Mesothelial cell of epicardium (in vitro differentiated cells): ENCODE data around the gene HGS. TPM values are rescaled to one million over a fixed set of nuclear protein-coding genes. Genes with fewer than 3 reads are reported as not detected.

Source experiments
- DNase-seq, 2 experiments: peaks; one replicate each; pipeline ENCODE4 v3.0.0; 2021; ENCODE audit warnings: low spot score in 2 of 2; ENCODE audit not compliant: unreplicated experiment in 2 of 2
- H3K27ac Mint-ChIP-seq: 2 replicates; pipeline ENCODE4 v1.8.0; 2021; ENCODE audit warnings: mixed read lengths
- H3K27me3 Mint-ChIP-seq: 2 replicates; pipeline ENCODE4 v1.8.0; 2021; ENCODE audit warnings: low read depth, mixed read lengths
- H3K36me3 Mint-ChIP-seq: 2 replicates; pipeline ENCODE4 v1.8.0; 2021; ENCODE audit warnings: mixed read lengths
- H3K4me1 Mint-ChIP-seq: 2 replicates; pipeline ENCODE4 v1.8.0; 2021; ENCODE audit warnings: mixed read lengths
- H3K4me3 Mint-ChIP-seq: 2 replicates; pipeline ENCODE4 v1.8.0; 2021; ENCODE audit warnings: mild to moderate bottlenecking, moderate library complexity, mixed read lengths
- H3K9me3 Mint-ChIP-seq: 2 replicates; pipeline ENCODE4 v1.8.0; 2021; ENCODE audit warnings: mixed read lengths
- CTCF ChIP-seq: fragments of 200-600 bp; sonication (generic); IDR thresholded peaks from one replicate; pipeline ENCODE4 v1.5.0; 2021; ENCODE audit warnings: antibody characterized with exemption; ENCODE audit not compliant: unreplicated experiment
- total RNA-seq: library from RNA; stranded (reverse); gene quantifications from 3 replicates; pipeline ENCODE4 v1.2.1, GENCODE V29; 2021

Gene HGS
- total RNA-seq, 1 donor from 2014 or later, result 119 TPM

- Mint-ChIP-seq H3K27ac (no peak overlapping the region), H3K9me3 (no peaks in the 10 kb centered on the region), H3K4me3 (no peak overlapping the region), H3K27me3 (peaks cover 14% of the 10 kb centered on the region), H3K36me3 (peaks cover 10% of the 10 kb centered on the region), H3K4me1 (peaks cover 18% of the 10 kb centered on the region)
- DNase-seq, result no peak
- no peak for TF ChIP-seq CTCF
These were observed 24.2 kb downstream of the HGS start for GRCh38 chr17:81707725-81708646.

- no peak for DNase-seq
- peaks cover 10% of the 10 kb centered on the region for H3K36me3 Mint-ChIP-seq
- H3K27ac Mint-ChIP-seq, result no peak overlapping the region
- TF ChIP-seq CTCF, result no peak
- H3K4me1 Mint-ChIP-seq, result peaks cover 21% of the 10 kb centered on the region
- H3K27me3 Mint-ChIP-seq, result peaks cover 14% of the 10 kb centered on the region
- H3K4me3 Mint-ChIP-seq, result no peak overlapping the region
- no peaks in the 10 kb centered on the region for H3K9me3 Mint-ChIP-seq
These were observed 25.0 kb downstream of the HGS start for GRCh38 chr17:81708739-81709185.

- no peak overlapping the region for H3K27ac Mint-ChIP-seq
- H3K36me3 Mint-ChIP-seq, result peaks cover 6% of the 10 kb centered on the region
- peaks cover 14% of the 10 kb centered on the region for H3K27me3 Mint-ChIP-seq
- no peak for TF ChIP-seq CTCF
- peaks cover 16% of the 10 kb centered on the region for H3K4me1 Mint-ChIP-seq
- DNase-seq, result no peak
- peak overlapping the region; percentile 56 for H3K4me3 Mint-ChIP-seq
- H3K9me3 Mint-ChIP-seq, result no peaks in the 10 kb centered on the region
These were observed 26.9 kb downstream of the HGS start for GRCh38 chr17:81710514-81711308.

GRCh38 chr17:81711814-81712467 lies 28.1 kb downstream of the HGS start, which contains the start of gene SLC25A10:
Gene SLC25A10 (plus strand): TSS chr17:81712284. CDS start chr17:81712427, 143 bp downstream.
- H3K27ac Mint-ChIP-seq, result no peak within 1 kb of the TSS

More at GRCh38 chr17:81711814-81712467, 28.1 kb downstream of the HGS start, which contains the start of gene SLC25A10:
- peaks cover 16% of the 10 kb centered on the region for H3K4me1 Mint-ChIP-seq
- peak; percentile 78 for DNase-seq
- no peaks in the 10 kb centered on the region for H3K9me3 Mint-ChIP-seq
- peak within 1 kb of the TSS; percentile 83 for H3K4me3 Mint-ChIP-seq
- no peak for TF ChIP-seq CTCF
- H3K36me3 Mint-ChIP-seq, result no peaks in the 10 kb centered on the region
- peaks cover 14% of the 10 kb centered on the region for H3K27me3 Mint-ChIP-seq
